ENCODE data around the gene TOM1L2.

Gene TOM1L2

GRCh38 chr17:17832032-17832363, 140.2 kb downstream of the TOM1L2 start:
- Histone ChIP-seq H3K9ac (ENCODE audit: low read length) (no peak overlapping the region), H2AFZ (ENCODE audit: low read length) (no peak overlapping the region), H3K4me2 (ENCODE audit: low read depth, low read length) (no peak overlapping the region), H3K4me1 (ENCODE audit: low read length) (peaks cover 39% of the 10 kb centered on the region), H3K9me2 (replicated peaks; ENCODE audit: insufficient read depth, low read length) (no peaks in the 10 kb centered on the region), H3K4me3 (ENCODE audit: low read length) (no peak overlapping the region), H3K36me3 (replicated peaks; ENCODE audit: insufficient read depth, low read length) (no peaks in the 10 kb centered on the region), H3K27ac (ENCODE audit: low read length) (no peak overlapping the region), H3F3A (ENCODE audit: insufficient read depth, low read length) (peaks cover 21% of the 10 kb centered on the region), H3K79me2 (ENCODE audit: low read length) (peaks cover 75% of the 10 kb centered on the region), H3K27me3 (replicated peaks; ENCODE audit: insufficient read depth, low read length) (no peaks in the 10 kb centered on the region), H3K9me3 (replicated peaks; ENCODE audit: insufficient read depth, low read length) (no peaks in the 10 kb centered on the region), H4K20me1 (ENCODE audit: insufficient read depth, low read length) (no peaks in the 10 kb centered on the region)
- DNase-seq: no peak
- TF ChIP-seq EZH2phosphoT487 (IDR thresholded peaks at IDR 0.05; ENCODE audit: low read length) (no peak), CTCF (IDR thresholded peaks at IDR 0.05; ENCODE audit: low read length) (no peak), EZH2 (optimal IDR thresholded peaks at IDR 0.05; ENCODE audit: low read depth, low read length) (no peak)

GRCh38 chr17:17831208-17832031, 140.8 kb downstream of the TOM1L2 start:
- H3K4me2 ChIP-seq (ENCODE audit: low read depth, low read length): no peak overlapping the region
- H3K9me3 ChIP-seq (replicated peaks; ENCODE audit: insufficient read depth, low read length): no peaks in the 10 kb centered on the region
- no peak overlapping the region for H2AFZ ChIP-seq (ENCODE audit: low read length)
- DNase-seq: no peak
- H3K9ac ChIP-seq (ENCODE audit: low read length): no peak overlapping the region
- H3K27ac ChIP-seq (ENCODE audit: low read length): no peak overlapping the region
- H3K79me2 ChIP-seq (ENCODE audit: low read length): peaks cover 81% of the 10 kb centered on the region
- peaks cover 21% of the 10 kb centered on the region for H3F3A ChIP-seq (ENCODE audit: insufficient read depth, low read length)
- H3K9me2 ChIP-seq (replicated peaks; ENCODE audit: insufficient read depth, low read length): no peaks in the 10 kb centered on the region
- H3K27me3 ChIP-seq (replicated peaks; ENCODE audit: insufficient read depth, low read length): no peaks in the 10 kb centered on the region
- H3K4me1 ChIP-seq (ENCODE audit: low read length): peaks cover 38% of the 10 kb centered on the region
- H4K20me1 ChIP-seq (ENCODE audit: insufficient read depth, low read length): no peaks in the 10 kb centered on the region
- no peak for TF ChIP-seq EZH2 (optimal IDR thresholded peaks at IDR 0.05; ENCODE audit: low read depth, low read length)
- no peak for TF ChIP-seq EZH2phosphoT487 (IDR thresholded peaks at IDR 0.05; ENCODE audit: low read length)
- TF ChIP-seq CTCF (IDR thresholded peaks at IDR 0.05; ENCODE audit: low read length): no peak
- H3K4me3 ChIP-seq (ENCODE audit: low read length): no peak overlapping the region
- no peaks in the 10 kb centered on the region for H3K36me3 ChIP-seq (replicated peaks; ENCODE audit: insufficient read depth, low read length)

GRCh38 chr17:17830740-17831207, 141.4 kb downstream of the TOM1L2 start:
- DNase-seq: no peak
- H3K79me2 ChIP-seq (ENCODE audit: low read length): peaks cover 81% of the 10 kb centered on the region
- no peaks in the 10 kb centered on the region for H3K9me3 ChIP-seq (replicated peaks; ENCODE audit: insufficient read depth, low read length)
- no peak overlapping the region for H3K4me3 ChIP-seq (ENCODE audit: low read length)
- no peak for TF ChIP-seq CTCF (IDR thresholded peaks at IDR 0.05; ENCODE audit: low read length)
- TF ChIP-seq EZH2phosphoT487 (IDR thresholded peaks at IDR 0.05; ENCODE audit: low read length): no peak
- H3K27ac ChIP-seq (ENCODE audit: low read length): no peak overlapping the region
- peaks cover 35% of the 10 kb centered on the region for H3K4me1 ChIP-seq (ENCODE audit: low read length)
- H4K20me1 ChIP-seq (ENCODE audit: insufficient read depth, low read length): no peaks in the 10 kb centered on the region
- H2AFZ ChIP-seq (ENCODE audit: low read length): no peak overlapping the region
- no peaks in the 10 kb centered on the region for H3K27me3 ChIP-seq (replicated peaks; ENCODE audit: insufficient read depth, low read length)
- no peak overlapping the region for H3K4me2 ChIP-seq (ENCODE audit: low read depth, low read length)
- H3K36me3 ChIP-seq (replicated peaks; ENCODE audit: insufficient read depth, low read length): no peaks in the 10 kb centered on the region
- peaks cover 21% of the 10 kb centered on the region for H3F3A ChIP-seq (ENCODE audit: insufficient read depth, low read length)
- H3K9me2 ChIP-seq (replicated peaks; ENCODE audit: insufficient read depth, low read length): no peaks in the 10 kb centered on the region
- no peak overlapping the region for H3K9ac ChIP-seq (ENCODE audit: low read length)

All from MM.1S (cell line).